ENCODE measurements around the gene RBAK.

- TF ChIP-seq EZH2phosphoT487 (IDR thresholded peaks at IDR 0.05; ENCODE audit: low read depth) = no peak
- TF ChIP-seq CTCF (IDR thresholded peaks at IDR 0.05; ENCODE audit: low read depth, low read length) = no peak
These were observed 18.0 kb downstream of the RBAK start for GRCh38 chr7:5063698-5064097.

Data from OCI-LY3 (cell line).